Heart left ventricle (tissue), 13 donors: ENCODE measurements around the gene DLGAP5.

Experiments
- POLR2A ChIP-seq, 2 donors: fragments of 450-650 bp; IDR thresholded peaks; one replicate each; pipeline ENCODE4 v1.6.1; 2017; ENCODE audit warnings: antibody characterized with exemption in 2 of 2, mild to moderate bottlenecking in 2 of 2, moderate library complexity in 2 of 2
- TF ChIP-seq, protein P1 (sequence below), 12 donors: fragments of 200-600 bp; sonication (generic) in 4 of 12; IDR thresholded peaks; one replicate each; pipeline versions ENCODE4 v1.5.0 to v1.8.0; 2018 to 2022; ENCODE audit warnings: antibody characterized with exemption in 12 of 12, mild to moderate bottlenecking in 5 of 12
- donor health status: ischemic (EF 13 %, LVEDD 7.1; RV severe dilation, severe dysfunction).
- donor health status: DM: no; HTN: yes; CAD: no.
- donor health status: DM: no; HTN: no; CAD: no.
- donor health status: ischemic (EF 25% LVEDD 6.9; RV normal size, moderate dysfunction).
- donor health status: ischemic (EF 25% LVEDD 5.7; RV mildly dilated, moderate dysfunction).
- donor health status: ischemic (EF 35%, LVEDD 5.7; RV mildly dilated, moderate dysfunction).
- donor health status: nonischemic (EF 11% LVEDD 7.7; RV severe dilation, severe dysfunction).
- donor health status: DM: yes; HTN: yes; CAD: no.
- donor health status: PGD.
- donor health status: ischemic (EF 29% LVEDD 5.4; RV normal size, mild dysfunction).
- donor health status: nonischemic (EF 23%, LVEDD 6.1; RV moderate dilation, normal function).

DNA sequence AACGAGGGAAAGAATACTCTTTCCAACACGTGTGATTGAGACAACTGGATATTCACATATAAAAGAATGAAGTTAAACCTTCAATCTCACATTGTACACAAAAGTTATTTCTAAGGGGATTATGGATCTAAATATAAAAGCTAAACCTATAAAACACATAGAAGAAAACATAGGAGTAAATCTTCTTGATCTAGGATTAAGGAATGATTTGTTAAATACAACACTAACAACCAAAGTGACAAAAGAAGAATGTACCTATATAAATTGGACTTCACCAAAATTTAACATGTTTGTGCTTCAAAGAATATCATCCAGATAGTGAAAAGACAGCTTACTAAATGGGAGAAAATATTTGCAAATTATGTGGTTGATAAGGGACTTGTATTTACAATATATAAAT is 36.9 kb upstream of the DLGAP5 start:
- TF ChIP-seq, protein P1, sequence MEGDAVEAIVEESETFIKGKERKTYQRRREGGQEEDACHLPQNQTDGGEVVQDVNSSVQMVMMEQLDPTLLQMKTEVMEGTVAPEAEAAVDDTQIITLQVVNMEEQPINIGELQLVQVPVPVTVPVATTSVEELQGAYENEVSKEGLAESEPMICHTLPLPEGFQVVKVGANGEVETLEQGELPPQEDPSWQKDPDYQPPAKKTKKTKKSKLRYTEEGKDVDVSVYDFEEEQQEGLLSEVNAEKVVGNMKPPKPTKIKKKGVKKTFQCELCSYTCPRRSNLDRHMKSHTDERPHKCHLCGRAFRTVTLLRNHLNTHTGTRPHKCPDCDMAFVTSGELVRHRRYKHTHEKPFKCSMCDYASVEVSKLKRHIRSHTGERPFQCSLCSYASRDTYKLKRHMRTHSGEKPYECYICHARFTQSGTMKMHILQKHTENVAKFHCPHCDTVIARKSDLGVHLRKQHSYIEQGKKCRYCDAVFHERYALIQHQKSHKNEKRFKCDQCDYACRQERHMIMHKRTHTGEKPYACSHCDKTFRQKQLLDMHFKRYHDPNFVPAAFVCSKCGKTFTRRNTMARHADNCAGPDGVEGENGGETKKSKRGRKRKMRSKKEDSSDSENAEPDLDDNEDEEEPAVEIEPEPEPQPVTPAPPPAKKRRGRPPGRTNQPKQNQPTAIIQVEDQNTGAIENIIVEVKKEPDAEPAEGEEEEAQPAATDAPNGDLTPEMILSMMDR (IDR thresholded peaks at IDR 0.05), result no peak
- TF ChIP-seq POLR2A (IDR thresholded peaks at IDR 0.05), result no peak
